HepG2 (cell line): ENCODE measurements around the gene REEP6. TPM values are rescaled to one million over a fixed set of nuclear protein-coding genes. Genes with fewer than 3 reads are reported as not detected.
A peak's percentile ranks its signal among the peaks of the same experiment; 100 is the strongest.

Source experiments
- ARNTL ChIP-seq: sonication (generic); formaldehyde crosslinking; IDR thresholded peaks from 2 replicates; pipeline ENCODE4 v1.4.0; 2020; ENCODE audit warnings: mild to moderate bottlenecking, missing genetic modification reagents
- CENPBD1 ChIP-seq: sonication (generic); formaldehyde crosslinking; IDR thresholded peaks from 2 replicates; pipeline ENCODE4 v1.8.0; 2022; ENCODE audit warnings: missing genetic modification reagents, low read depth, mild to moderate bottlenecking, borderline replicate concordance
- FOXK2 ChIP-seq: fragments of 450-650 bp; IDR thresholded peaks from 2 replicates; pipeline ENCODE4 v1.6.1; 2016
- FOXP1 ChIP-seq, 2 experiments: fragments of 450-650 bp in 1 of 2; IDR thresholded peaks; 2 replicates each; pipeline ENCODE4 v1.6.1; 2017 to 2018; ENCODE audit warnings: antibody characterized with exemption in 1 of 2
- HMG20A ChIP-seq: IDR thresholded peaks from 2 replicates; pipeline ENCODE4 v1.6.1; 2016; ENCODE audit warnings: borderline replicate concordance
- IKZF5 ChIP-seq: IDR thresholded peaks from 2 replicates; pipeline ENCODE4 v1.6.1; 2018; ENCODE audit warnings: missing genetic modification reagents, mild to moderate bottlenecking, missing compliant biosample characterization
- JUND ChIP-seq: sonication (generic); formaldehyde crosslinking; IDR thresholded peaks from 2 replicates; pipeline ENCODE4 v1.8.0; 2022; ENCODE audit warnings: mild to moderate bottlenecking, missing genetic modification reagents
- MATR3 ChIP-seq: sonication (generic); formaldehyde crosslinking; IDR thresholded peaks from 2 replicates; pipeline ENCODE4 v1.4.0; 2020; ENCODE audit warnings: missing genetic modification reagents
- MXD4 ChIP-seq: IDR thresholded peaks from 2 replicates; pipeline ENCODE4 v1.6.1; 2016; ENCODE audit warnings: mild to moderate bottlenecking, missing biosample characterization, missing genetic modification reagents
- NR1H2 ChIP-seq: sonication (generic); formaldehyde crosslinking; IDR thresholded peaks from 2 replicates; pipeline ENCODE4 v1.8.1; 2022; ENCODE audit warnings: low read depth, missing genetic modification reagents, borderline replicate concordance
- ONECUT2 ChIP-seq: sonication (generic); formaldehyde crosslinking; IDR thresholded peaks from 2 replicates; pipeline ENCODE4 v1.4.0; 2020; ENCODE audit warnings: missing genetic modification reagents
- PHF8 ChIP-seq: sonication (generic); formaldehyde crosslinking; IDR thresholded peaks from 2 replicates; pipeline ENCODE4 v1.5.0; 2020; ENCODE audit warnings: missing genetic modification reagents
- PRDM15 ChIP-seq: sonication (generic); formaldehyde crosslinking; IDR thresholded peaks from 2 replicates; pipeline ENCODE4 v1.4.0; 2020; ENCODE audit warnings: missing genetic modification reagents
- RXRB ChIP-seq: IDR thresholded peaks from 2 replicates; pipeline ENCODE4 v1.6.1; 2016; ENCODE audit warnings: borderline replicate concordance, missing genetic modification reagents, missing compliant biosample characterization
- SP4 ChIP-seq: sonication (generic); formaldehyde crosslinking; IDR thresholded peaks from 2 replicates; pipeline ENCODE4 v1.8.1; 2023; ENCODE audit warnings: mild to moderate bottlenecking, missing genetic modification reagents
- SUZ12 ChIP-seq: fragments of 150-350 bp; IDR thresholded peaks from 2 replicates; pipeline ENCODE4 v1.6.1; 2014; ENCODE audit warnings: low read depth, low read length
- U2AF1 ChIP-seq: fragments of 200-400 bp; formaldehyde crosslinking; optimal IDR thresholded peaks from 2 replicates; pipeline ENCODE3; 2017; ENCODE audit warnings: mild to moderate bottlenecking, low read depth, low read length
- ZFP1 ChIP-seq: IDR thresholded peaks from 2 replicates; pipeline ENCODE4 v1.6.1; 2016
- ZFP90 ChIP-seq: sonication (generic); formaldehyde crosslinking; IDR thresholded peaks from 2 replicates; pipeline ENCODE4 v1.8.0; 2022; ENCODE audit warnings: missing genetic modification reagents, mild to moderate bottlenecking, inconsistent platforms, borderline replicate concordance
- ZNF260 ChIP-seq: sonication (generic); formaldehyde crosslinking; IDR thresholded peaks from 2 replicates; pipeline ENCODE4 v1.4.0; 2020; ENCODE audit warnings: missing genetic modification reagents, low read depth, mild to moderate bottlenecking, borderline replicate concordance
- ZNF451 ChIP-seq: sonication (generic); formaldehyde crosslinking; IDR thresholded peaks from 2 replicates; pipeline ENCODE4 v1.5.0; 2020; ENCODE audit warnings: mild to moderate bottlenecking, missing genetic modification reagents
- ZNF552 ChIP-seq: sonication (generic); formaldehyde crosslinking; IDR thresholded peaks from 2 replicates; pipeline ENCODE4 v1.9.0; 2022; ENCODE audit warnings: missing genetic modification reagents, mild to moderate bottlenecking, borderline replicate concordance
- ZNF558 ChIP-seq: sonication (generic); formaldehyde crosslinking; IDR thresholded peaks from 2 replicates; pipeline ENCODE4 v1.9.0; 2022; ENCODE audit warnings: mild to moderate bottlenecking, missing genetic modification reagents, borderline replicate concordance
- ZNF768 ChIP-seq: sonication (generic); formaldehyde crosslinking; IDR thresholded peaks from 2 replicates; pipeline ENCODE4 v1.4.0; 2020; ENCODE audit warnings: missing genetic modification reagents
- ZNF775 ChIP-seq: sonication (generic); formaldehyde crosslinking; IDR thresholded peaks from 2 replicates; pipeline ENCODE4 v1.4.0; 2020; ENCODE audit warnings: missing genetic modification reagents, mild to moderate bottlenecking, moderate library complexity, borderline replicate concordance
- ZNF788 ChIP-seq: sonication (generic); formaldehyde crosslinking; IDR thresholded peaks from 2 replicates; pipeline ENCODE4 v1.5.0; 2020; ENCODE audit warnings: mild to moderate bottlenecking, missing genetic modification reagents, borderline replicate concordance
- ZSCAN9 ChIP-seq: IDR thresholded peaks from 2 replicates; pipeline ENCODE4 v1.6.1; 2016; ENCODE audit warnings: borderline replicate concordance
- ZZZ3 ChIP-seq: sonication (generic); formaldehyde crosslinking; IDR thresholded peaks from 2 replicates; pipeline ENCODE4 v1.4.0; 2020; ENCODE audit warnings: missing genetic modification reagents, mild to moderate bottlenecking, borderline replicate concordance
- polyA plus RNA-seq, 8 experiments: library from polyadenylated mRNA; depleted of rRNA in 3 of 8; stranded (reverse) in 7 of 8; unstranded in 1 of 8; fragments of >200 nt; fragmentation: Illumina TruSeq in 4 of 8; extraction: Trizol in 4 of 8; gene quantifications; 2 replicates each; pipeline versions ENCODE4 v1.2.1 to v1.2.3, GENCODE V29; 2011 to 2016; ENCODE audit warnings: low read depth in 4 of 8, missing spikeins in 1 of 8, mixed read lengths in 1 of 8; ENCODE audit not compliant: insufficient read depth in 1 of 8
- total RNA-seq, 5 experiments: library from RNA; depleted of rRNA; stranded (reverse); fragments of >200 nt; fragmentation: Illumina TruSeq; extraction: Trizol; gene quantifications; 2 replicates each; pipeline ENCODE4 v1.2.3, GENCODE V29; 2016; ENCODE audit warnings: low read depth in 1 of 5

Gene REEP6
- total and polyA plus RNA-seq, 2 of the 13 experiments (the other 11 are each of a cell fraction or from before 2014, with no cell fraction given), result 10.0 to 28.8 TPM

GRCh38 chr19:1478934-1479707 lies 11.9 kb upstream of the REEP6 start, which contains the start of gene C19orf25 (continued):
- TF ChIP-seq PRDM15 (CRISPR knock-in tag), result no peak
- TF ChIP-seq PHF8 (CRISPR knock-in tag), result peak; percentile 71; the same call in 1 of the 2 replicates
- TF ChIP-seq IKZF5 (CRISPR knock-in tag), result peak; percentile 81; the same call in 1 of the 2 replicates
- TF ChIP-seq ZNF788 (CRISPR knock-in tag), result peak; percentile 62; the same call in 1 of the 2 replicates
- no peak for TF ChIP-seq NR1H2 (CRISPR knock-in tag)
- peak; percentile 54; the same call in 1 of the 2 replicates for TF ChIP-seq RXRB (CRISPR knock-in tag)
- no peak for TF ChIP-seq ONECUT2 (CRISPR knock-in tag)
- TF ChIP-seq ZFP90, result peak; percentile 14; the same call in 1 of the 2 replicates
- TF ChIP-seq FOXK2, result no peak
- TF ChIP-seq MXD4, result no peak
- TF ChIP-seq SP4 (CRISPR knock-in tag), result peak; percentile 92
- TF ChIP-seq ZNF552 (CRISPR knock-in tag), result no peak
- no peak for TF ChIP-seq MATR3 (CRISPR knock-in tag)
- TF ChIP-seq ZFP1 (CRISPR knock-in tag), result no peak; the same call in 1 of the 2 replicates
- no peak for TF ChIP-seq ZNF768
- no peak for TF ChIP-seq ZNF260
- TF ChIP-seq JUND (CRISPR knock-in tag), result no peak
- TF ChIP-seq ZNF451 (CRISPR knock-in tag), result no peak
- no peak for TF ChIP-seq HMG20A (CRISPR knock-in tag)
- no peak for TF ChIP-seq ZZZ3 (CRISPR knock-in tag)
- no peak for TF ChIP-seq ZSCAN9 (CRISPR knock-in tag)
- TF ChIP-seq ZNF775 (CRISPR knock-in tag), result no peak
- no peak for TF ChIP-seq U2AF1
- TF ChIP-seq SUZ12, result no peak
- TF ChIP-seq ZNF558, result peak; percentile 19; the same call in 1 of the 2 replicates
- TF ChIP-seq ARNTL (CRISPR knock-in tag), result no peak; the same call in 1 of the 2 replicates
- no peak for TF ChIP-seq FOXP1 (IDR thresholded peaks at IDR 0.05)
- no peak for TF ChIP-seq FOXP1 (CRISPR knock-in tag; IDR thresholded peaks at IDR 0.05)
- TF ChIP-seq CENPBD1, result no peak
